ENCODE data around the gene IDH2. TPM values are rescaled to one million over a fixed set of nuclear protein-coding genes. Genes with fewer than 3 reads are reported as not detected.
A peak's percentile ranks its signal among the peaks of the same experiment; 100 is the strongest.

IDH2 gene
- total RNA-seq, 6 experiments from 2014 or later, result 115 to 371 (median 261) TPM

DNA sequence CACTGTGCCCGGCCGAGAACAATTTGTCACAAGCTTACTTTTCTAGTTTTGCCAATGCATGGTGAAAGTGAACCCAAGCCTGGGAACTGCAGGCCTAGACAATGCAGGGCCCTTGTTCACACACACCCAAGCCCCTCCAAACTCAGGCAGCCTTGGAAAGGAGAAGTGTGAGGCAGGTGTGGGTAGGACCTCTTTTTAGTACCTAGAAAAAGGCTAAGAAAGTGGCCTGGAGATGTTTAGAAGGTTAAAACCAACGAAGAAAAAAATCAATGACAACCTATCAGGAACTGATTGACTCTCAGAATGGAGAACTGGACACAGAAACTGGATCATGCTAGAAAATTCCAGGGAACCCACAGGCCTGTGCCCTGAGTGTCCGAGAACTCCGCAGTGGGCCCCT, 18.8 kb downstream of the IDH2 start:
- intact Hi-C loops (cut with DNase I), result loop anchor here (10.0 kb wide), 2 partner anchors 179 to 339 kb away; no protein-coding TSS in a partner anchor
- H3K27ac ChIP-seq, result no peak overlapping the region

GRCh38 chr15:90082140-90082715, 20.0 kb downstream of the IDH2 start:
- intact Hi-C loops (cut with DNase I), result loop anchor here (10.0 kb wide), 2 partner anchors 177 to 337 kb away; no protein-coding TSS in a partner anchor
- WGBS (ENCODE audit: insufficient coverage, low coverage, low lambda C conversion rate, missing lambda C conversion rate), result 69% methylated on average over 3 of the region's 9 CpGs
- Histone ChIP-seq H3K36me3 (peaks cover 15 to 47% (median 33%) of the 10 kb centered on the region in 4 donors), H3K27ac (no peak overlapping the region), H3K4me1 (no peaks in the 10 kb centered on the region), H3K27me3 (no peaks in the 10 kb centered on the region), H3K9me3 (no peaks in the 10 kb centered on the region), H3K4me3 (no peak overlapping the region)
- TF ChIP-seq POLR2A (IDR thresholded peaks at IDR 0.05) (no peak), CTCF (IDR thresholded peaks at IDR 0.05) (no peak)
- DNase-seq (no peak), ATAC-seq (peak in 1 of 4 donors; percentile 10)

More for the DNA sequence above, 18.8 kb downstream of the IDH2 start:
- H3K9me3 ChIP-seq, result no peaks in the 10 kb centered on the region
- no peak overlapping the region for H3K4me3 ChIP-seq
- no peaks in the 10 kb centered on the region for H3K27me3 ChIP-seq
- TF ChIP-seq CTCF (IDR thresholded peaks at IDR 0.05), result no peak
- TF ChIP-seq POLR2A (IDR thresholded peaks at IDR 0.05), result no peak
- ATAC-seq (no peak), DNase-seq (no peak)
- WGBS (ENCODE audit: insufficient coverage, low coverage, low lambda C conversion rate, missing lambda C conversion rate), result 38% methylated on average over 1 of the region's 5 CpGs
- H3K4me1 ChIP-seq, result no peaks in the 10 kb centered on the region
- peaks cover 15 to 56% (median 35%) of the 10 kb centered on the region in 4 donors for H3K36me3 ChIP-seq

DNA sequence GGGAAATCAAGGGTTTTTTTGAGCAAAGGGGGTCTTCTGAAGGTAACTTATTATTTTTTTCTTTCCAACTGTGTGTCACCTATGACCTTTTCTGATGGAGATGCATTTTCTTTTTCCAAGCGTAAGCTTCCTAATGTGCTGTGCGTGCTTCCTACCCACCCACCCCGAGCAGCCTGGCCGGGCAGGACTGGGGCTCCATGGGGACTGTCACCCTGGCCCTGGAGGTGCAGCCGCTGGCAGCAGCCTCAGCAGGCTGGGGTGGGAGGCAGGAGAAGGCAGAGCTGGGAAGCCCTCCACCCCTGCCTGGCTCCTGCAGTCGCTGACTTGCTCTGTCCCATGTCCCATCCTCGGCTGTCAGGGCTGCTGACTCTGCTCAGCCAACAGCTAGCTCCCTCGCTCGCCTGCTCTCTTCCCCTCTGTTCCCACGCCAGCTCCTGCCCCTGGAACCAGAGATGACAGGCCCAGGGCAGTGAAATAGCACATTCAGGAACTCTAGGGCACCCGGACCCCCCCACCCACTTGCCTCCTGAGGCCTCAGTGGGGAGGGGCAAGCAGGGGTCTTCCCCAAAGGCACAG, 21.4 kb downstream of the IDH2 start:
- Histone ChIP-seq H3K9me3 (no peaks in the 10 kb centered on the region), H3K36me3 (peaks cover 15 to 37% (median 27%) of the 10 kb centered on the region in 4 donors), H3K4me3 (no peak overlapping the region), H3K4me1 (peaks cover 0 to 10% (median 4%) of the 10 kb centered on the region in 4 donors), H3K27me3 (no peaks in the 10 kb centered on the region), H3K27ac (no peak overlapping the region)
- WGBS (ENCODE audit: insufficient coverage, low coverage, low lambda C conversion rate, missing lambda C conversion rate), result 85% methylated on average over 3 of the region's 11 CpGs
- no peak for DNase-seq
- intact Hi-C loops (cut with DNase I), result loop anchor here (10.0 kb wide), 2 partner anchors 176 to 336 kb away; no protein-coding TSS in a partner anchor
- TF ChIP-seq POLR2A (IDR thresholded peaks at IDR 0.05), result no peak
- TF ChIP-seq CTCF (IDR thresholded peaks at IDR 0.05), result no peak
- ATAC-seq, result peak in 1 of 4 donors; percentile 6

GRCh38 chr15:90080458-90080755, 21.9 kb downstream of the IDH2 start:
- ATAC-seq (no peak), DNase-seq (no peak)
- Histone ChIP-seq H3K9me3 (no peaks in the 10 kb centered on the region), H3K36me3 (peaks cover 14 to 32% (median 23%) of the 10 kb centered on the region in 4 donors), H3K27ac (no peak overlapping the region), H3K4me1 (peaks cover 0 to 15% (median 5%) of the 10 kb centered on the region in 4 donors), H3K4me3 (no peak overlapping the region), H3K27me3 (no peaks in the 10 kb centered on the region)
- intact Hi-C loops (cut with DNase I), result loop anchor here (10.0 kb wide), 2 partner anchors 176 to 336 kb away; no protein-coding TSS in a partner anchor
- 66% methylated on average over 8 of the region's 9 CpGs for WGBS (ENCODE audit: insufficient coverage, low coverage, low lambda C conversion rate, missing lambda C conversion rate)
- TF ChIP-seq POLR2A (IDR thresholded peaks at IDR 0.05) (no peak), CTCF (IDR thresholded peaks at IDR 0.05) (no peak)
